CD4-positive, alpha-beta T cell (primary cell): Measurements from ENCODE around the gene LRP1B. TPM values are rescaled to one million over a fixed set of nuclear protein-coding genes. Genes with fewer than 3 reads are reported as not detected.

Experiments used
- ATAC-seq: fragments of 200-7000 bp; cut with Tn5 transposase; one replicate; pipeline ENCODE4 v1.10.0; 2022; ENCODE audit warnings: mild to moderate bottlenecking; ENCODE audit not compliant: poor library complexity
- CTCF ChIA-PET: fragments of 350-600 bp; sonication (Branson Sonifier 250); formaldehyde crosslinking; loops from one replicate; lab custom pipeline; 2021; ENCODE audit warnings: antibody characterized with exemption, inconsistent platforms; lab: Charles Lee
- POLR2A ChIA-PET: fragments of 350-600 bp; sonication (Branson Sonifier 250); formaldehyde crosslinking; loops from one replicate; lab custom pipeline; 2021; ENCODE audit warnings: antibody characterized with exemption, inconsistent platforms; lab: Charles Lee
- DNase-seq, 14 experiments: peaks; one replicate each; pipeline ENCODE4 v3.0.0-alpha.2; 2013 to 2020; ENCODE audit warnings: mixed read lengths in 2 of 14
- H3K27ac ChIP-seq, 2 donors: one replicate each; pipeline versions ENCODE4 v1.5.1 to v1.7.0; 2013; ENCODE audit warnings: low read length in 2 of 2, low read depth in 1 of 2, mild to moderate bottlenecking in 1 of 2
- H3K27me3 ChIP-seq, 2 experiments: 1 replicate in 1 of 2; 2 replicates in 1 of 2; pipeline versions ENCODE4 v1.6.1 to v1.7.0; 2013; ENCODE audit warnings: low read length in 2 of 2, control low read depth in 1 of 2, mild to moderate bottlenecking in 1 of 2, moderate library complexity in 1 of 2; ENCODE audit not compliant: insufficient read depth in 2 of 2, control insufficient read depth in 1 of 2
- H3K36me3 ChIP-seq: one replicate; pipeline ENCODE4 v1.6.1; 2013; ENCODE audit warnings: low read length, control low read depth; ENCODE audit not compliant: insufficient read depth
- H3K4me1 ChIP-seq: one replicate; pipeline ENCODE4 v1.6.1; 2013; ENCODE audit warnings: low read length, control low read depth; ENCODE audit not compliant: insufficient read depth
- H3K4me3 ChIP-seq: one replicate; pipeline ENCODE4 v1.5.1; 2013; ENCODE audit warnings: mild to moderate bottlenecking, low read length, moderate library complexity
- H3K9me3 ChIP-seq, 2 experiments: 1 replicate in 1 of 2; 2 replicates in 1 of 2; pipeline versions ENCODE4 v1.6.1 to v1.7.0; 2013; ENCODE audit warnings: low read length in 2 of 2, mild to moderate bottlenecking in 2 of 2, control low read depth in 1 of 2, moderate library complexity in 1 of 2; ENCODE audit not compliant: control insufficient read depth in 1 of 2, insufficient read depth in 1 of 2
- H3K27ac Mint-ChIP-seq: one replicate; pipeline ENCODE4 v1.8.0; 2020; ENCODE audit warnings: mixed read lengths
- H3K27me3 Mint-ChIP-seq: one replicate; pipeline ENCODE4 v1.8.0; 2021; ENCODE audit warnings: mixed read lengths
- H3K36me3 Mint-ChIP-seq: one replicate; pipeline ENCODE4 v1.8.0; 2021; ENCODE audit warnings: low read depth, mixed read lengths
- H3K4me1 Mint-ChIP-seq: one replicate; pipeline ENCODE4 v1.8.0; 2021; ENCODE audit warnings: low read depth, mixed read lengths
- H3K4me3 Mint-ChIP-seq: one replicate; pipeline ENCODE4 v1.8.0; 2020; ENCODE audit warnings: mild to moderate bottlenecking, mixed read lengths
- H3K9me3 Mint-ChIP-seq: one replicate; pipeline ENCODE4 v1.8.0; 2020; ENCODE audit warnings: mixed read lengths
- intact Hi-C, 2 experiments: fragments of 100-400 bp; cut with DNase I in 1 of 2; cut with micrococcal nuclease in 1 of 2; formaldehyde crosslinking; loops; one replicate each; pipeline versions ENCODE4 v1.15.1 to v1.9.0; 2023 to 2025; cut with DNase I, micrococcal nuclease
- total RNA-seq, 174 experiments: library from RNA in 2 of 174; stranded (reverse) in 2 of 174; gene quantifications; one replicate each; pipeline ENCODE4 v1.2.3 and lab custom pipeline; 2021 to 2026
- TF ChIP-seq, protein P1 (sequence below): fragments of 200-600 bp; IDR thresholded peaks from one replicate; pipeline ENCODE4 v1.8.0; 2022; ENCODE audit warnings: antibody characterized with exemption, mild to moderate bottlenecking

The LRP1B gene
- total RNA-seq, 2 experiments from 2014 or later, result not detected

DNA sequence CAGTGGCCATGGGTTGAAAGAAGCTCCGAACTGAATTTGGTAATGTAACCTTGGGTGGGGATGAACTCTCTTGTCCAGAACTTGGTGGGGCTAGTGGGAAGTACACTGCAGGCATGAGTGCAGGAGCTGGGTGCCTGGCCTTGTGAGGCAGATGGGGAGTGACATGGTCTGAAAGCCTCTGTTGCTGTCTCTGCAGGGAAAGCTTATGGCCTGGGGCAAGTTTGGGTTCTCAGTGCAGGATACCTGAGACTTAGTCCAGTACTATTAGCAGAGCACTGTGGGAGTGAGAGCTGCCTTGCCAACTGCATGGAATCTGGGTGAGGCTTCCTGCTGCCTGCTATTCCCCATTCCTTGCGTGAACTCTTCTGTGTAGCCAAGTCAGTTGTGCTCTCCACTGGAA lies 1729.8 kb downstream of the LRP1B start:
- ChIA-PET POLR2A (no interaction called here), CTCF (no interaction called here)
- Mint-ChIP-seq H3K4me1 (no peaks in the 10 kb centered on the region), H3K4me3 (no peak overlapping the region), H3K27ac (no peak overlapping the region), H3K9me3 (peaks cover 10% of the 10 kb centered on the region), H3K27me3 (no peaks in the 10 kb centered on the region), H3K36me3 (no peaks in the 10 kb centered on the region)
- intact Hi-C loops, result no loop called here
- peaks cover 6 to 16% of the 10 kb centered on the region in 2 experiments for H3K9me3 ChIP-seq
- TF ChIP-seq, protein P1, sequence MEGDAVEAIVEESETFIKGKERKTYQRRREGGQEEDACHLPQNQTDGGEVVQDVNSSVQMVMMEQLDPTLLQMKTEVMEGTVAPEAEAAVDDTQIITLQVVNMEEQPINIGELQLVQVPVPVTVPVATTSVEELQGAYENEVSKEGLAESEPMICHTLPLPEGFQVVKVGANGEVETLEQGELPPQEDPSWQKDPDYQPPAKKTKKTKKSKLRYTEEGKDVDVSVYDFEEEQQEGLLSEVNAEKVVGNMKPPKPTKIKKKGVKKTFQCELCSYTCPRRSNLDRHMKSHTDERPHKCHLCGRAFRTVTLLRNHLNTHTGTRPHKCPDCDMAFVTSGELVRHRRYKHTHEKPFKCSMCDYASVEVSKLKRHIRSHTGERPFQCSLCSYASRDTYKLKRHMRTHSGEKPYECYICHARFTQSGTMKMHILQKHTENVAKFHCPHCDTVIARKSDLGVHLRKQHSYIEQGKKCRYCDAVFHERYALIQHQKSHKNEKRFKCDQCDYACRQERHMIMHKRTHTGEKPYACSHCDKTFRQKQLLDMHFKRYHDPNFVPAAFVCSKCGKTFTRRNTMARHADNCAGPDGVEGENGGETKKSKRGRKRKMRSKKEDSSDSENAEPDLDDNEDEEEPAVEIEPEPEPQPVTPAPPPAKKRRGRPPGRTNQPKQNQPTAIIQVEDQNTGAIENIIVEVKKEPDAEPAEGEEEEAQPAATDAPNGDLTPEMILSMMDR, result no peak
- no peak for ATAC-seq
- no peaks in the 10 kb centered on the region for H3K27me3 ChIP-seq
- no peaks in the 10 kb centered on the region for H3K36me3 ChIP-seq
- no peak for DNase-seq
- H3K4me1 ChIP-seq, result no peaks in the 10 kb centered on the region
- H3K4me3 ChIP-seq, result no peak overlapping the region
- H3K27ac ChIP-seq, result no peak overlapping the region

DNA sequence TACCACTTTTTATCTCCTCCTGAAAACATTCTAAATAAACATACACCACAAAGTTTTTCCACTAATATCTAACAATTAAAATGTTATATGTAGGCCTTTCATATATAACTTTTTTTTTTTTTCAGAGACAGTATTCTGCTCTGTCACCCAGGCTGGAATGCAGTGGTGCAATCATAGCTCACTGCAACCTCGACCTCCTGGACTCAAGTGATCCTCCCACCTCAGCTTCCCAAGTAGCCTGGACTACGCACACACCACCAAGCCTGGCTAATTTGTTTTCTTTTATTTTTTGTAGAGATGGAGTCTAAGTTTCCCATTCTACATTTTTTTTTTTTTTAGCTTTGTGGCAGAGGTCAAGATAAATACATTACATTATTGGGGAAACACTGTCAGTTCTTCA lies 1738.0 kb downstream of the LRP1B start:
- Mint-ChIP-seq H3K4me1 (no peaks in the 10 kb centered on the region), H3K4me3 (no peak overlapping the region), H3K36me3 (no peaks in the 10 kb centered on the region), H3K27me3 (no peaks in the 10 kb centered on the region), H3K27ac (no peak overlapping the region), H3K9me3 (no peaks in the 10 kb centered on the region)
- intact Hi-C loops, result no loop called here
- POLR2A ChIA-PET, result no interaction called here
- Histone ChIP-seq H3K27me3 (no peaks in the 10 kb centered on the region), H3K4me3 (no peak overlapping the region), H3K36me3 (no peaks in the 10 kb centered on the region), H3K4me1 (no peaks in the 10 kb centered on the region), H3K9me3 (no peaks in the 10 kb centered on the region), H3K27ac (no peak overlapping the region)
- DNase-seq, result no peak
- CTCF ChIA-PET, result no interaction called here
- TF ChIP-seq, protein P1, result no peak
- ATAC-seq, result no peak

DNA sequence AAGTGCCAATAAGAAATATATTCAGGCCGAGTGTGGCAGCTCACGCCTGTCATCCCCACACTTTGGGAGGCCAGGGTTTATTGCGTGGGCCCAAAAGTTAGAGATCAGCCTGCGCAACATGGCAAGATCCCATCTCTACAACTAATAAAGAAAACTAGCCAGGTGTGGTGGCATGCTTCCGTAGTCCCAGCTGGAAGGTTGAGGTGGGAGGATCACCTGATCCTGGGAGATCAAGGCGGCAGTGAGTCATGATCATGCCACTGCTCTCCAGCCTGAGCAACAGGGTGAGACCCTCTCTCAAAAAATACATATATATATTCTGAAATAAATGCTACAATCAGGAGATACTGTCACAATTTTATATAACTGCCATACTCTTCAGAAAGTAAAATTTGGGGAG lies 1745.9 kb downstream of the LRP1B start:
- H3K4me1 ChIP-seq, result no peaks in the 10 kb centered on the region
- TF ChIP-seq, protein P1, result no peak
- no peak overlapping the region for H3K4me3 Mint-ChIP-seq
- DNase-seq (no peak), ATAC-seq (no peak)
- ChIA-PET CTCF (no interaction called here), POLR2A (no interaction called here)
- no peaks in the 10 kb centered on the region for H3K9me3 ChIP-seq
- H3K36me3 ChIP-seq, result no peaks in the 10 kb centered on the region
- no peaks in the 10 kb centered on the region for H3K36me3 Mint-ChIP-seq
- no peaks in the 10 kb centered on the region for H3K4me1 Mint-ChIP-seq
- no peak overlapping the region for H3K27ac ChIP-seq
- H3K27me3 ChIP-seq, result no peaks in the 10 kb centered on the region
- H3K27me3 Mint-ChIP-seq, result no peaks in the 10 kb centered on the region
- H3K27ac Mint-ChIP-seq, result no peak overlapping the region
- no peak overlapping the region for H3K4me3 ChIP-seq
- H3K9me3 Mint-ChIP-seq, result peaks cover 4% of the 10 kb centered on the region
- intact Hi-C loops, result no loop called here
